IPS-18c (cell line): ENCODE measurements around the gene PCDHB15.
"Not testable (repeated sequence)": the region's sequence is repeated elsewhere in the genome, so short reads cannot be mapped to it uniquely, and the experiment has no call there.

ENCODE experiments used
- H3K4me3 ChIP-seq: 2 replicates; pipeline ENCODE4 v1.7.0; 2013; ENCODE audit warnings: low read depth, mild to moderate bottlenecking, low read length, moderate library complexity; ENCODE audit not compliant: insufficient read depth
- H3K9me3 ChIP-seq: one replicate; pipeline ENCODE4 v1.6.1; 2013; ENCODE audit warnings: mild to moderate bottlenecking, low read length, moderate library complexity; ENCODE audit not compliant: control insufficient read depth, insufficient read depth

PCDHB15 gene

DNA sequence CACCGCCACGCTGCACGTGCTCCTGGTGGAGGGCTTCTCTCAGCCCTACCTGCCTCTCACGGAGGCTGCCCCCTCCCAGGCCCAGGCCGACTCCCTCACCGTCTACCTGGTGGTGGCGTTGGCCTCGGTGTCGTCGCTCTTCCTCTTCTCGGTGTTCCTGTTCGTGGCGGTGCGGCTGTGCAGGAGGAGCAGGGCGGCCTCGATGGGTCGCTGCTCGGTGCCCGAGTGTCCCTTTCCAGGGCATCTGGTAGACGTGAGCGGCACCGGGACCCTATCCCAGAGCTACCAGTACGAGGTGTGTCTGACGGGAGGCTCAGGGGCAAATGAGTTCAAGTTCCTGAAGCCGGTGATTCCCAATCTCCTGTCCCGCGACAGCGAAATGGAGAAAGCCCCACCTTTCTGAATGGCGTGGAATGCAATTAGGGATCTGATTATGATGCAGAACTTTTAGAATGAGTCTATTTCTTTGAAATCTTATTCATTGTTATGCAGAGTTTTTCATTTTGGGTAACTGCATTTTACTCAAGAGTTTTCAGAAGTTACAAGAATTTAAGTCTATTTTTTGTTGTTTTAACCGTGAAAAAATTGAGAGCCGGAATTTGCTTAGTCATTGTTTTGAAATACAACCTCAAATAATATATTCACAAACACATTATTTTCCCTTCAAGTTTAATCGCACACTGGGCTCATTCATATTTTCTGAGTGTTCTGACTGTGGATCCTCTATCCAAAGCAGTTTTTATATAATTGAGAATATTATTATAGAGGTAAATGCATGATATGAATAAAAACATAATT, 8.5 kb upstream of the PCDHB15 start:
- H3K4me3 ChIP-seq = no peak overlapping the region
- H3K9me3 ChIP-seq = peaks cover 15% of the 10 kb centered on the region

GRCh38 chr5:141241496-141241895, 3.7 kb upstream of the PCDHB15 start:
- Histone ChIP-seq H3K4me3 (no peak overlapping the region), H3K9me3 (peaks cover 12% of the 10 kb centered on the region)

DNA sequence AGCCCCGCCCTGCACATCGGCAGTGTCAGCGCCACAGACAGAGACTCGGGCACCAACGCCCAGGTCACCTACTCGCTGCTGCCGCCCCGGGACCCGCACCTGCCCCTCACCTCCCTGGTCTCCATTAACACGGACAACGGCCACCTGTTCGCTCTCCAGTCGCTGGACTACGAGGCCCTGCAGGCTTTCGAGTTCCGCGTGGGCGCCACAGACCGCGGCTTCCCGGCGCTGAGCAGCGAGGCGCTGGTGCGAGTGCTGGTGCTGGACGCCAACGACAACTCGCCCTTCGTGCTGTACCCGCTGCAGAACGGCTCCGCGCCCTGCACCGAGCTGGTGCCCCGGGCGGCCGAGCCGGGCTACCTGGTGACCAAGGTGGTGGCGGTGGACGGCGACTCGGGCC, 1.8 kb downstream of the PCDHB15 start:
- H3K4me3 ChIP-seq, H3K9me3 ChIP-seq: not testable (repeated sequence)

DNA sequence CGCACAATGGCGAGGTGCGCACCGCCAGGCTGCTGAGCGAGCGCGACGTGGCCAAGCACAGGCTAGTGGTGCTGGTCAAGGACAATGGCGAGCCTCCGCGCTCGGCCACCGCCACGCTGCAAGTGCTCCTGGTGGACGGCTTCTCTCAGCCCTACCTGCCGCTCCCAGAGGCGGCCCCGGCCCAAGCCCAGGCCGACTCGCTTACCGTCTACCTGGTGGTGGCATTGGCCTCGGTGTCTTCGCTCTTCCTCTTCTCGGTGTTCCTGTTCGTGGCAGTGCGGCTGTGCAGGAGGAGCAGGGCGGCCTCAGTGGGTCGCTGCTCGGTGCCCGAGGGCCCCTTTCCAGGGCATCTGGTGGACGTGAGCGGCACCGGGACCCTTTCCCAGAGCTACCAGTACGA, 2.2 kb downstream of the PCDHB15 start:
- H3K9me3 ChIP-seq, H3K4me3 ChIP-seq: not testable (repeated sequence)

DNA sequence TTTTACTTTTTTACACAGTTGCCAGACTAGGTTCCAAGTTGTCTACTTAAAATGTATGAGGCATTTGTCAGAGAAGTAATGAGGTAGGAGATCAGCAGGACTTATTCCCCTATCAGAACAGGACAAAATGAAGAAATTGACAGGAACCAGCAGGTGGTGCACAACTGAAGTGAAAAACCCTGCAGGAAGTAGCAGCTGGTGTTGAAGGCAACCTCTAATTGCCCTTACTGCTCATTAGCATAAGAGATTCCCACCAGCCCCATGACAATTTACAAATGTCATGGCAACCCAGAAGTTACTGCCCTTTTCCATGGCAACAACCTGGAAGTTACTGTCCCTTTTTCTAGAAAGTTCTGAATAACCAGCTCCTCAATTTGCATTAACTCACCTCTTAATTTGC, 5.4 kb downstream of the PCDHB15 start:
- peaks cover 7% of the 10 kb centered on the region for H3K9me3 ChIP-seq
- H3K4me3 ChIP-seq = no peak overlapping the region

DNA sequence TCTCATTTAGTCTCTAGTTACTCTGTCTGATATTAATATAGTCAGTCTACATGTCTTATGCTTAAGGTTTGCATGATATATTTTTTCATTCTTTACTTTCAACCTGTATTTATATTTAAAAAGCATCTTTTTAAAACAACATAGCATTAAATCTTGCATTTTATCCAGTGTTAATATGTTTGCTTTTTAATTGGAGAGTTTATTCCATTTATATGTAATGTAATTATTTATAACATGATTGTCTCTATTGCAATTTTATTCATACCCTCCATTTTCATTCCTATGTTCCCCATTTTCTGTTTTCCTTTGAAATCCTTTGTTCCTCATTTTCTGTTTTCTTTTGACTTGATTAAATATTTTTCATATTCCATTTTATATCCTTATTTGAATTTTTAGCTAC, 13.3 kb downstream of the PCDHB15 start:
- Histone ChIP-seq H3K4me3 (no peak overlapping the region), H3K9me3 (peaks cover 22% of the 10 kb centered on the region)

DNA sequence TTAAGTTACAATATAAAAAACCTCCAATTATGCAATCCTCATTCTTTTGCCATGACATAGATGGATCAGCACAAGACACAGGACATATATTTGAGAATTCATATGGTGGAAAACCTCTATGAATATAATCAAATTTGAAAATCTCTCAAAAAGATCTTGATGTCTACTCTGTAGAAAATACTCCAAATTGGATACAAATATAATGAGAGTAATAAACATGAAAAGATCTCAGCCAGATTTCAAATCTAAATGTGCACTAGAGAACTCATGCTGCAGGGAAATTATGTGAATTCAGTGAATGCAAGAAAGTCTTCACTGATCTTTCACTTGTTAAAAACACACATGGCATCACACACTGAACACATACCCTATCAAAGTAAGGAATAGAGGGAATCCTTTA, 13.8 kb downstream of the PCDHB15 start:
- H3K4me3 ChIP-seq = no peak overlapping the region
- peaks cover 23% of the 10 kb centered on the region for H3K9me3 ChIP-seq

DNA sequence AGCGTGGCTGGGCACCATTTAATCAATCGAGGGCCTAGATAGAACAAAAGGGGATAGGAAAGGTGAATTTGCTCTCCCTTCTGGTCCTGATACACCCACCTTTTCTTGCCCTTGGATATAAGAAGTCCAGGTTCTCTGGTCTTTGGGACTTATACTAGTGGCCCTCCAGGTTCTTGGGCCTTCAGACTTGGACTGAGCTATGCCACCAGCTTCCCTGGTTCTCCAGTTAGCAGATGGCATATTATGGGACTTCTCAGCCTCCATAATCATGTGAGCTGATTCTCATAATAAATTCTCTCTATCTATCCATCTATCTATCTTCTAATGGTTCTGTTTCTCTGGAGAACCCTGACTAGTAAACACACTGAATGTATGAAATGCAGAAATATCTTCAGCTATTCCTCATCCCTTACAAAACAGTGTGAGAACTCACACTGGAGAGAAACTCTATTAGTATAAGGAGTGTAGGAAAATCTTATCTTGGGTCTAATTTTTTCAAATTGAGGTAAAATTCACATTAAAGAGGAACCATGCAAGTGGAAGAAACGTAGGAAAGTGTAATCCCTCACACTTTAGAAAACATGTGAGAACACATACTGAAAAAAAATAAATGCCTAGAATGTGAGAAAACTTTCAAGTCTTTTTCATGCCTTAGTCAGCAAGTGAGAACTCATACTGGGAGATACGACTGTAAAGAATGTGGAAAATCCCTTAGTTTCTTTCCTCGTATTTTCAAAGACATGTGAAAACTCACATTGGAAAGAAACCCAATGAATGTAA, 15.5 kb downstream of the PCDHB15 start:
- H3K9me3 ChIP-seq = peaks cover 18% of the 10 kb centered on the region

DNA sequence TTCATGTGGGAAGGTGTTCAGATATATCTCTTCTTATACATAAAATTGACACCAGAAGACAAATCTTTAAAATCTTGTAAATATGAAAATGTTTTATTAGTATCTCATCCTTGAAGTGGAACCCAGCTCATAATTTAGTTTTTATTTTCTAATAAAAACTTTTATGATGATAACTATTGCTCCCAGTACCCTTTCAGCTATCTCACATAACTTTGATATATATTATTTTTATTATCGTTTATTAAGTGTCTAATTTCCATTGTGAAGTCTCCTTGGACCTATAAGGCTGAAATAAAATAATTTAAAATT, 16.0 kb downstream of the PCDHB15 start:
- H3K9me3 ChIP-seq = peaks cover 19% of the 10 kb centered on the region
- no peak overlapping the region for H3K4me3 ChIP-seq

More for the DNA sequence above, 15.5 kb downstream of the PCDHB15 start:
- no peak overlapping the region for H3K4me3 ChIP-seq

GRCh38 chr5:141269195-141269594, 24.0 kb downstream of the PCDHB15 start:
- Histone ChIP-seq H3K4me3 (no peak overlapping the region), H3K9me3 (peaks cover 11% of the 10 kb centered on the region)

GRCh38 chr5:141272906-141273305, 27.7 kb downstream of the PCDHB15 start:
- no peak overlapping the region for H3K4me3 ChIP-seq
- H3K9me3 ChIP-seq = peaks cover 9% of the 10 kb centered on the region

DNA sequence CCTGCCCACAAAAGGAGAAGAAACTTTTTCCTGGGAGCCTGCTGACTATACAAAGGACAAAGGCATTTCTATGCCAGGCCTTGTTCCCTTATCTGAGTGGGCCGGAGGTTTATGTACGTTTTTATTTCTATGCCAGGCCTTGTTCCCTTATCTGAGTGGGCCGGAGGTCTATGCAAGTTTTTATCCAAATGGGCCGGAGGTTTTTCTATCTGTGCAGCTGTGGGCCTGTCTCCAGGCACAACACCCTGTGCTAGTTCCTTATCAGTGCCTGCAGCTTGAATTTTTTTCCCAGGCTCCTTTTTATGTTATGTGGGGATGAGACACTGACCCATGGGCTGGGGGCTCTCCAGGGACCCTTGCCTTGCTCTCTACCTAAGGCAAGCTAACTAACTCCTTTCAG, 53.2 kb downstream of the PCDHB15 start:
- Histone ChIP-seq H3K4me3 (no peak overlapping the region), H3K9me3 (peaks cover 11% of the 10 kb centered on the region)
